HL-60 (cell line): ENCODE measurements around the gene TVP23A.

ENCODE experiments used
- DNase-seq, 2 experiments: peaks; one replicate each; pipeline ENCODE4 v3.0.0-alpha.2; 2010 to 2020; ENCODE audit warnings: low read depth in 1 of 2, low spot score in 1 of 2
- H3K27ac ChIP-seq: fragments of 250-450 bp; sonication (Bioruptor Pico); replicated peaks from 2 replicates; pipeline ENCODE4 v1.5.1; 2020; ENCODE audit warnings: mild to moderate bottlenecking, moderate library complexity
- H3K27me3 ChIP-seq: fragments of 250-450 bp; sonication (Bioruptor Pico); 2 replicates; pipeline ENCODE4 v1.5.1; 2021; ENCODE audit warnings: mild to moderate bottlenecking, moderate library complexity; ENCODE audit not compliant: insufficient read depth, poor library complexity, severe bottlenecking
- H3K4me3 ChIP-seq: replicated peaks from 2 replicates; pipeline ENCODE4 v1.5.1; 2011; ENCODE audit warnings: mild to moderate bottlenecking, control low read depth, low read length; ENCODE audit not compliant: insufficient read depth
- CTCF ChIP-seq: IDR thresholded peaks from one replicate; pipeline ENCODE4 v1.5.1; 2011; ENCODE audit warnings: low read length, control low read depth, inconsistent platforms; ENCODE audit not compliant: insufficient read depth
- GABPA ChIP-seq: IDR thresholded peaks from 2 replicates; pipeline ENCODE4 v1.6.1; 2012; ENCODE audit warnings: low read depth
- POLR2AphosphoS5 ChIP-seq: IDR thresholded peaks from 2 replicates; pipeline ENCODE4 v1.6.1; 2012; ENCODE audit warnings: low read depth
- SPI1 ChIP-seq: IDR thresholded peaks from 2 replicates; pipeline ENCODE4 v1.6.1; 2012; ENCODE audit warnings: low read depth, mild to moderate bottlenecking, borderline replicate concordance
- TF ChIP-seq, protein P1 (sequence below): IDR thresholded peaks from 2 replicates; pipeline ENCODE4 v1.6.1; 2012; ENCODE audit warnings: low read depth; ENCODE audit not compliant: insufficient replicate concordance

TVP23A gene

DNA sequence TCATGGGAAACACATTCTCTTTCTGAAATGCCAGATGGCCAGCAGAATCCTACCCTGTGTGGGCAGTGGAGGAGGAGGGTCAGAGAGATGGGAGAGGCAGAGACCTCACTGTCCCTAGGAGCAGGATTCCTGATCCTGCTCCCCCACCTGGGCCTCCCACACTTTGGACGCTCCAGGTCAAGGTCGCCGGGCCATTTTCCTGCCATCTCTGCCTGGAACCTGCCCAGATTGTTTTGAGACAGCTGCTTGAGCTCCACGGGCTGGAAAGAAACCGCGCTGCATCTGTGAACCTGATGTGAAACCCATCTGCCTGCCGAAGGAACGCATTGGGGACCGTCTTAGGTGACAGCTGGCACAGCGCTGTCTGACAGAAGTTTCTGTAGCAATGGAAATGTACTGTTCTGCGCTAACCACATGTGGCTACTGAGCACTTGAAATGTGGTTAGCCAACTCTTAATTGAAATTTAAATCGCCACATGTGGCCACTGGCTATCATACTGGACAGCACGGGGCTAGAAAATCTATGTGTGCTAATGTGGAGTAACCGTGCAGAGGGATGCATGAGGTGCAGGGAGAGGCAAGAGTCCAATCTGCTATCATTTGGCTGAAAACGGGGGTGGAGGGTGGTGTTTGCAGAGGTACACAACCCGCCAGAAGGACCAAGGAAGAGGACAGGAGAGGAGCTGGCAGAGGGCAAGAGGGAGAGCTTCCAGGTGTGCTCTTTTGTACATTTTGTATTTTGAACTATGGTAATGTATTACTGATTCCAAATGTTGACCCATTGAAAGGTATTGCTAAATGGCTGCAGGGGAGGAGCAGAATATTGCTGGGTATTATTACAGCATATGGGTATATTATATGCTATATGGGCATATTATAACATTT lies 90.3 kb downstream of the TVP23A start:
- TF ChIP-seq SPI1 (no peak), POLR2AphosphoS5 (no peak), CTCF (no peak), GABPA (no peak)
- TF ChIP-seq, protein P1, sequence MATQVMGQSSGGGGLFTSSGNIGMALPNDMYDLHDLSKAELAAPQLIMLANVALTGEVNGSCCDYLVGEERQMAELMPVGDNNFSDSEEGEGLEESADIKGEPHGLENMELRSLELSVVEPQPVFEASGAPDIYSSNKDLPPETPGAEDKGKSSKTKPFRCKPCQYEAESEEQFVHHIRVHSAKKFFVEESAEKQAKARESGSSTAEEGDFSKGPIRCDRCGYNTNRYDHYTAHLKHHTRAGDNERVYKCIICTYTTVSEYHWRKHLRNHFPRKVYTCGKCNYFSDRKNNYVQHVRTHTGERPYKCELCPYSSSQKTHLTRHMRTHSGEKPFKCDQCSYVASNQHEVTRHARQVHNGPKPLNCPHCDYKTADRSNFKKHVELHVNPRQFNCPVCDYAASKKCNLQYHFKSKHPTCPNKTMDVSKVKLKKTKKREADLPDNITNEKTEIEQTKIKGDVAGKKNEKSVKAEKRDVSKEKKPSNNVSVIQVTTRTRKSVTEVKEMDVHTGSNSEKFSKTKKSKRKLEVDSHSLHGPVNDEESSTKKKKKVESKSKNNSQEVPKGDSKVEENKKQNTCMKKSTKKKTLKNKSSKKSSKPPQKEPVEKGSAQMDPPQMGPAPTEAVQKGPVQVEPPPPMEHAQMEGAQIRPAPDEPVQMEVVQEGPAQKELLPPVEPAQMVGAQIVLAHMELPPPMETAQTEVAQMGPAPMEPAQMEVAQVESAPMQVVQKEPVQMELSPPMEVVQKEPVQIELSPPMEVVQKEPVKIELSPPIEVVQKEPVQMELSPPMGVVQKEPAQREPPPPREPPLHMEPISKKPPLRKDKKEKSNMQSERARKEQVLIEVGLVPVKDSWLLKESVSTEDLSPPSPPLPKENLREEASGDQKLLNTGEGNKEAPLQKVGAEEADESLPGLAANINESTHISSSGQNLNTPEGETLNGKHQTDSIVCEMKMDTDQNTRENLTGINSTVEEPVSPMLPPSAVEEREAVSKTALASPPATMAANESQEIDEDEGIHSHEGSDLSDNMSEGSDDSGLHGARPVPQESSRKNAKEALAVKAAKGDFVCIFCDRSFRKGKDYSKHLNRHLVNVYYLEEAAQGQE = no peak
- no peak for DNase-seq
- no peak overlapping the region for H3K27ac ChIP-seq
- H3K27me3 ChIP-seq = no peaks in the 10 kb centered on the region
- no peak overlapping the region for H3K4me3 ChIP-seq
